IMR-90 (cell line): ENCODE data around the gene URAD. TPM values are rescaled to one million over a fixed set of nuclear protein-coding genes. Genes with fewer than 3 reads are reported as not detected.

ENCODE experiments used
- ATAC-seq: fragments of 200-7000 bp; cut with Tn5 transposase; 2 replicates; pipeline ENCODE4 v1.9.1; 2020; ENCODE audit warnings: low read depth, mild to moderate bottlenecking, moderate library complexity
- BruUV-seq: library from RNA; stranded (reverse); fragments of 400-500 nt; replicated peaks from 2 replicates; lab custom pipeline; 2021; lab: Mats Ljungman, UMichigan
- CTCF ChIA-PET: fragments of 300-600 bp; formaldehyde crosslinking; extraction: SDS; loops from one replicate; lab custom pipeline; 2021; ENCODE audit warnings: antibody characterized with exemption; lab: Yijun Ruan, JAX
- POLR2A ChIA-PET: fragments of 300-600 bp; sonication (Branson Sonifier 250); formaldehyde crosslinking; loops from one replicate; lab custom pipeline; 2022; ENCODE audit warnings: antibody characterized with exemption; ENCODE audit not compliant: unreplicated experiment; lab: Charles Lee
- DNase-seq: peaks from one replicate; pipeline ENCODE4 v3.0.0; 2013
- H2AFZ ChIP-seq: replicated peaks from 2 replicates; pipeline ENCODE3; 2013; ENCODE audit warnings: low read length, mild to moderate bottlenecking; ENCODE audit not compliant: poor library complexity
- H2AK5ac ChIP-seq: 2 replicates; pipeline ENCODE4 v1.6.1; 2013; ENCODE audit warnings: low read depth, low read length, inconsistent platforms
- H2AK9ac ChIP-seq: replicated peaks from 2 replicates; pipeline ENCODE3; 2013; ENCODE audit warnings: mild to moderate bottlenecking, low read depth, low read length, moderate library complexity; ENCODE audit not compliant: poor library complexity
- H2BK120ac ChIP-seq: 2 replicates; pipeline ENCODE4 v1.6.1; 2013; ENCODE audit warnings: low read depth, low read length, inconsistent platforms
- H2BK15ac ChIP-seq: 3 replicates; pipeline ENCODE4 v1.6.1; 2013; ENCODE audit warnings: low read depth, low read length, inconsistent platforms
- H2BK20ac ChIP-seq: 2 replicates; pipeline ENCODE4 v1.6.1; 2013; ENCODE audit warnings: low read depth, mild to moderate bottlenecking, inconsistent platforms, low read length, moderate library complexity
- H2BK5ac ChIP-seq: 2 replicates; pipeline ENCODE4 v1.6.1; 2013; ENCODE audit warnings: mild to moderate bottlenecking, low read depth, low read length, inconsistent platforms; ENCODE audit not compliant: poor library complexity, severe bottlenecking
- H3K14ac ChIP-seq: replicated peaks from 2 replicates; pipeline ENCODE4 v1.6.1; 2013; ENCODE audit warnings: low read depth, low read length, inconsistent platforms
- H3K18ac ChIP-seq: 2 replicates; pipeline ENCODE4 v1.6.1; 2013; ENCODE audit warnings: low read depth, low read length, control low read depth
- H3K23ac ChIP-seq: 2 replicates; pipeline ENCODE4 v1.6.1; 2013; ENCODE audit warnings: low read depth, low read length, inconsistent platforms
- H3K27ac ChIP-seq: 2 replicates; pipeline ENCODE4 v1.5.1; 2013; ENCODE audit warnings: mild to moderate bottlenecking, control low read depth, low read length; ENCODE audit not compliant: insufficient read depth
- H3K27me3 ChIP-seq: 2 replicates; pipeline ENCODE4 v1.6.1; 2013; ENCODE audit warnings: low read length; ENCODE audit not compliant: control insufficient read depth, insufficient read depth
- H3K36me3 ChIP-seq: 2 replicates; pipeline ENCODE4 v1.6.1; 2013; ENCODE audit warnings: low read length, mixed read lengths; ENCODE audit not compliant: control insufficient read depth, insufficient read depth
- H3K4ac ChIP-seq: 2 replicates; pipeline ENCODE4 v1.6.1; 2013; ENCODE audit warnings: low read depth, low read length, inconsistent platforms
- H3K4me1 ChIP-seq: 2 replicates; pipeline ENCODE4 v1.6.1; 2013; ENCODE audit warnings: low read length, mixed read lengths; ENCODE audit not compliant: control insufficient read depth, insufficient read depth
- H3K4me2 ChIP-seq: 2 replicates; pipeline ENCODE4 v1.6.1; 2013; ENCODE audit warnings: low read depth, mild to moderate bottlenecking, control low read depth, low read length, moderate library complexity
- H3K4me3 ChIP-seq: 2 replicates; pipeline ENCODE4 v1.5.1; 2013; ENCODE audit warnings: low read depth, mild to moderate bottlenecking, control low read depth, low read length, moderate library complexity; ENCODE audit not compliant: insufficient read depth
- H3K56ac ChIP-seq: 2 replicates; pipeline ENCODE4 v1.6.1; 2013; ENCODE audit warnings: low read length, inconsistent platforms; ENCODE audit not compliant: insufficient read depth; ENCODE audit errors: extremely low read depth
- H3K79me1 ChIP-seq, 2 experiments: 2 replicates each; pipeline ENCODE4 v1.6.1; 2013; ENCODE audit warnings: low read length in 2 of 2, inconsistent platforms in 1 of 2, low read depth in 1 of 2
- H3K9ac ChIP-seq: 2 replicates; pipeline ENCODE4 v1.6.1; 2013; ENCODE audit warnings: low read depth, low read length, control low read depth
- H3K9me1 ChIP-seq: 2 replicates; pipeline ENCODE4 v1.6.1; 2013; ENCODE audit warnings: low read length, inconsistent platforms; ENCODE audit not compliant: insufficient read depth
- H3K9me3 ChIP-seq: 2 replicates; pipeline ENCODE4 v1.6.1; 2013; ENCODE audit warnings: low read length; ENCODE audit not compliant: control insufficient read depth, insufficient read depth
- H4K20me1 ChIP-seq: 2 replicates; pipeline ENCODE4 v1.6.1; 2013; ENCODE audit warnings: low read length, inconsistent platforms; ENCODE audit not compliant: insufficient read depth
- H4K5ac ChIP-seq: 2 replicates; pipeline ENCODE4 v1.6.1; 2013; ENCODE audit warnings: mild to moderate bottlenecking, low read depth, low read length, control low read depth
- H4K8ac ChIP-seq, 2 experiments: 2 replicates each; pipeline ENCODE4 v1.6.1; 2013; ENCODE audit warnings: low read depth in 2 of 2, low read length in 2 of 2, control low read depth in 1 of 2, inconsistent platforms in 1 of 2
- H4K91ac ChIP-seq: 2 replicates; pipeline ENCODE4 v1.6.1; 2013; ENCODE audit warnings: low read depth, low read length, inconsistent platforms; ENCODE audit not compliant: insufficient read depth
- BHLHE40 ChIP-seq: fragments of 150-350 bp; IDR thresholded peaks from 2 replicates; pipeline ENCODE4 v1.6.1; 2016; ENCODE audit warnings: mild to moderate bottlenecking, low read depth, low read length
- CEBPB ChIP-seq: IDR thresholded peaks from 2 replicates; pipeline ENCODE4 v1.6.1; 2012; ENCODE audit warnings: low read depth, low read length, improper control_type of control experiment
- CHD1 ChIP-seq: IDR thresholded peaks from 2 replicates; pipeline ENCODE4 v1.6.1; 2012; ENCODE audit warnings: low read depth, low read length, improper control_type of control experiment
- CTCF ChIP-seq: conservative IDR thresholded peaks from 2 replicates; pipeline ENCODE4 v1.5.1; 2012; ENCODE audit warnings: mild to moderate bottlenecking, low read depth, low read length, improper control_type of control experiment
- ELK1 ChIP-seq: fragments of 150-350 bp; IDR thresholded peaks from 2 replicates; pipeline ENCODE4 v1.6.1; 2016; ENCODE audit warnings: low read depth, mild to moderate bottlenecking, low read length, moderate library complexity, borderline replicate concordance
- FOS ChIP-seq: fragments of 150-350 bp; IDR thresholded peaks from 2 replicates; pipeline ENCODE4 v1.6.1; 2016; ENCODE audit warnings: low read depth, low read length
- MAZ ChIP-seq: IDR thresholded peaks from 2 replicates; pipeline ENCODE4 v1.6.1; 2012; ENCODE audit warnings: low read depth, mild to moderate bottlenecking, low read length, improper control_type of control experiment, moderate library complexity, borderline replicate concordance
- MXI1 ChIP-seq: IDR thresholded peaks from 2 replicates; pipeline ENCODE4 v1.6.1; 2012; ENCODE audit warnings: low read depth, mild to moderate bottlenecking, low read length, moderate library complexity, borderline replicate concordance
- NFE2L2 ChIP-seq: fragments of 150-350 bp; IDR thresholded peaks from 2 replicates; pipeline ENCODE4 v1.6.1; 2016; ENCODE audit warnings: low read depth, mild to moderate bottlenecking, low read length
- POLR2A ChIP-seq: IDR thresholded peaks from 2 replicates; pipeline ENCODE4 v1.6.1; 2012; ENCODE audit warnings: mild to moderate bottlenecking, low read depth, low read length
- RAD21 ChIP-seq: IDR thresholded peaks from 2 replicates; pipeline ENCODE4 v1.6.1; 2012; ENCODE audit warnings: low read length, improper control_type of control experiment
- RCOR1 ChIP-seq: IDR thresholded peaks from 2 replicates; pipeline ENCODE4 v1.6.1; 2012; ENCODE audit warnings: mild to moderate bottlenecking, low read length, improper control_type of control experiment; ENCODE audit not compliant: insufficient replicate concordance
- RFX5 ChIP-seq: IDR thresholded peaks from 2 replicates; pipeline ENCODE4 v1.8.0; 2012; ENCODE audit warnings: low read depth, mild to moderate bottlenecking, low read length, moderate library complexity
- SMC3 ChIP-seq: fragments of 150-350 bp; IDR thresholded peaks from 2 replicates; pipeline ENCODE4 v1.6.1; 2016; ENCODE audit warnings: low read depth, mild to moderate bottlenecking, antibody characterized with exemption, low read length, moderate library complexity
- USF2 ChIP-seq: fragments of 150-350 bp; IDR thresholded peaks from 2 replicates; pipeline ENCODE4 v1.6.1; 2017; ENCODE audit warnings: mild to moderate bottlenecking, antibody characterized with exemption, low read length, low read depth
- WGBS, 2 experiments: methylation state at CpG; one replicate each; pipeline versions ENCODE4 v1.1.5 to v1.1.7; 2013; ENCODE audit warnings: missing lambda C conversion rate in 2 of 2; ENCODE audit not compliant: insufficient read length in 1 of 2; ENCODE audit errors: extremely low coverage in 2 of 2; 5-methylcytosine and 5-hydroxymethylcytosine counted together
- dilution Hi-C: fragments of 300-500 bp; cut with HindIII; formaldehyde crosslinking; loops from one replicate; pipeline ENCODE4 v1.14.3; 2018; ENCODE audit warnings: low sequenced_read_pairs; ENCODE audit not compliant: unreplicated experiment
- in situ Hi-C: fragments of 300-500 bp; cut with MboI; formaldehyde crosslinking; loops from 3 replicates; pipeline ENCODE4 v1.14.3; 2019; ENCODE audit warnings: low sequenced_read_pairs, inconsistent platforms, mixed read lengths
- intact Hi-C: fragments of 100-400 bp; cut with micrococcal nuclease; formaldehyde crosslinking; loops from 2 replicates; pipeline ENCODE4 v1.10.0; 2022
- polyA plus RNA-seq, 3 experiments: library from polyadenylated mRNA; depleted of rRNA; stranded (reverse); fragments of >200 nt; gene quantifications; 2 replicates each; pipeline ENCODE4 v1.2.3, GENCODE V29; 2012; ENCODE audit warnings: low replicate concordance in 1 of 3
- total RNA-seq: library from RNA; depleted of rRNA; stranded (reverse); fragments of >200 nt; gene quantifications from 2 replicates; pipeline ENCODE4 v1.2.3, GENCODE V29; 2012

URAD gene
- total and polyA plus RNA-seq, 2 of the 4 experiments (the other 2 are of a cell fraction), result not detected

- BruUV-seq, result no TSS peak
- Histone ChIP-seq H2BK5ac (no peak overlapping the region), H2AK9ac (no peak overlapping the region), H3K27me3 (peaks cover 8% of the 10 kb centered on the region; the same call in 1 of the 2 replicates), H3K9ac (no peak overlapping the region), H2AK5ac (no peak overlapping the region), H3K23ac (no peak overlapping the region), H4K5ac (no peak overlapping the region), H3K4me1 (no peaks in the 10 kb centered on the region; the same call in 1 of the 2 replicates), H3K79me1 (no peaks in the 10 kb centered on the region), H3K14ac (no peak overlapping the region), H2AFZ (no peak overlapping the region), H3K36me3 (no peaks in the 10 kb centered on the region), H3K9me1 (no peaks in the 10 kb centered on the region), H4K20me1 (no peaks in the 10 kb centered on the region), H2BK120ac (no peak overlapping the region), H4K8ac (no peak overlapping the region), H3K4me2 (no peak overlapping the region), H3K56ac (no peak overlapping the region), H2BK20ac (no peak overlapping the region), H3K4me3 (no peak overlapping the region), H4K91ac (no peak overlapping the region), H3K18ac (no peak overlapping the region), H3K4ac (no peak overlapping the region), H2BK15ac (no peak overlapping the region), H3K9me3 (no peaks in the 10 kb centered on the region), H3K27ac (no peak overlapping the region)
- in situ Hi-C loops (no loop called here), dilution Hi-C loops (no loop called here), intact Hi-C loops (no loop called here)
- peak; percentile 21 for DNase-seq
- no peak for TF ChIP-seq CHD1
- no peak for TF ChIP-seq RAD21
- no peak for TF ChIP-seq BHLHE40
- TF ChIP-seq FOS, result no peak
- no peak for TF ChIP-seq RCOR1
- no peak for TF ChIP-seq SMC3
- TF ChIP-seq ELK1, result no peak
- no peak for TF ChIP-seq NFE2L2
- no peak for TF ChIP-seq RFX5
- no peak for TF ChIP-seq CEBPB
- TF ChIP-seq POLR2A, result no peak
- TF ChIP-seq USF2, result no peak
- no peak for TF ChIP-seq MAZ
- no peak for TF ChIP-seq MXI1
- TF ChIP-seq CTCF, result no peak
- no peak for ATAC-seq
- WGBS, 2 experiments, result no CpG with 5 or more reads among the region's 6 CpGs
- CTCF ChIA-PET, result interaction anchor here (0.5 to 1.0 kb wide), 2 partner anchors 15 to 544 kb away, joined by 3 read pairs; no protein-coding TSS in a partner anchor
- POLR2A ChIA-PET, result no interaction called here
Observed at GRCh38 chr13:28002886-28003698, 14.6 kb upstream of the URAD start.
